IPS DF 19.7 (cell line): ENCODE data around the gene MACO1.

Experiments
- DNase-seq: peaks from one replicate; pipeline ENCODE4 v3.0.0-alpha.2; 2013; ENCODE audit warnings: low read depth, low spot score

MACO1 gene

DNA sequence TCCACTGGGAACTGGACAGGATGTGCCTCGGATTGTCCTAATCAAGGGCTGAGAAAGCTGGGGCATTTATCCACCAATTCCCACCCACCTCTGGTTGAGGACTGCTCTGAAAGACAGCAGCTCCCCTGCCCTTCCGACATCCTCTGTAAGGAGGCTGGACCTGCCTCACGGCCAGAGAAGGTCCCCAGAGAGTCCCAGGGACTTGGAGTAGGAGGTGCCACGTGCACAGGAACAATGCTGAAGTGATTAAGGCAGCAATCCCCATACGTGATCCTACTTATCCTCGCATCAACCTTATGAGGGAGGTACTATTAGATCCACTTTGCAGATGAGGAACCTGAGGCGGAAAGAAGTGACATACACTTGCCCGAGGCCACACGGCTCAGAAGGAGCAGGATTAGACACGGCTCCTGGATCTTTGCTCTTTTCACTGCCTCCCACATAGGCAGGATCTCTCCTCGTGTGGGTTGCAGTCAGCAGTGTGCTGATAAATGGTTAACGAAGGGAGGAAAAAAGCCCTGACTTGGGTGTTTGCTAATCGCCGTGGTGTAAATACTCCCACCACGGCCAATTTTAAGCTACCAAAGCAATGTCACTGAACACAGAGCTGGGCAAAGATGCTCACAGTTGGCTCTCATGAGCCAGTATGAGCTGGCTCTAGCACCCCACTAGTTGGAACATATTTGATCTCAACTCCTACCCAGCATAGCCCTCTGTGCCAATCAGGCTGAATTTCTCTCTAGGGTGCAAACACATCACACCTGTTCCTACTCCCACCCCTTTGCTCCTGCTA lies 94.1 kb downstream of the MACO1 start:
- no peak for DNase-seq

DNA sequence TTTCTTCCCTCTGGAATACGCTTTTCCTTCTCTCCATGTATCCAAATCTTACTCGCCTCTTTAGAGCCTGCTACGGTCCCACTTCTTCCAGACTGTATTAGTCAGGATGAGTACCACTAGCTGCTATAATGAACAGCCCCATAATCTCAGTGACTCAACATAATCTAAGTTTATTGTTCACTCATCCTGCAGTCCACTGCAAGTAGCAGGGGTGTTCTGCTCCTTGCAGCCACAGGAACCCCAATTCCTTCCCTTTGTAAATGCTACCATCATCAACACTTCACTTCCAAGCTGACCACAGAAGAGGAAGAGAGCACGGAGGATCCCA lies 94.6 kb downstream of the MACO1 start:
- DNase-seq: no peak

DNA sequence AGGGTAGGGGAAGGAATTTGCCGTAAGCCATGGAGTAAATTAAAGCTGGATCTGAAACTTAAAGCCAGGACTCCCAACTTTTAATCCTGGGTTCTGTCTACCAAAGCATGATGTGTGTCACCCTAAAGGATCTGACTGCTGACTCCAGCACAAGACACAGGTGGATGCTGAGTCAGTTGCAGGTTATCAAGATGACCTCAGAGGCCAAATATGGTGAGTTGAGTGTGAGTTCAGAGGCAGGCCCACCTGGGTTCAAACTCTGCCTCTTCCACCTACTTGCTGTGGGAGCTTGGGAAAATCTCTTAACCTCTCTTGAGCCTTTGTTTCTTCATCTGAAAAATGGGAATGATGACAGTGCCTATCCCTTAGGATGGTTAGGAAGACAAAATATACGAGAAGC lies 96.1 kb downstream of the MACO1 start:
- DNase-seq: no peak

DNA sequence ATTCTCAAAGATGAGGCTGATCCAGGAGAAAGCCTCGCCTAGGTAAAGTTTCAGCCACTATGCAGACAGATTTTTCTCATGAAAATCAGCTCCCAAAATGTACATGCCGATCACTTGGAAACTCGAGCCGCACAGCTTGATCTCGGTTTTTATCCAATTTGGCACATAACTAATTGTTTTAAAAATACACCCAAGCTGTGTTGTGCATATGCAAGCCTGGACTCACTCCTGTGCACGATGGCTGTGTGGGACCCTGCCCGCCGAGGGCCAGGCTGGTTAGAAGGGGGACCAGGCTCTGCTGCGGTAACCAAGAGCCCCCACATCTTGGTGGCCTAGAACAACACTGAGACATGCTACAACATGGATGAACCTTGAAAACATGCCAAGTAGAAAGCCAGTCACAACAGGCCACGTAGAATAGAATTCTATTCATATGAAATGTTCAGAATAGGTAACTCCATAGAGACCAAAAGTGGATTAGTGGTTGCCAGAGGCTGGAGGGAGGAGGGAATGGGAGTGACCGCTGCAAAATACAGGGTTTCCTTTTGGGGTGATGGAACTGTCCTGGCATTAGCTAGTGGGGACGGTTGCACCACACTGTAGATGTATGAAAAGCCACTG lies 96.6 kb downstream of the MACO1 start:
- no peak for DNase-seq

DNA sequence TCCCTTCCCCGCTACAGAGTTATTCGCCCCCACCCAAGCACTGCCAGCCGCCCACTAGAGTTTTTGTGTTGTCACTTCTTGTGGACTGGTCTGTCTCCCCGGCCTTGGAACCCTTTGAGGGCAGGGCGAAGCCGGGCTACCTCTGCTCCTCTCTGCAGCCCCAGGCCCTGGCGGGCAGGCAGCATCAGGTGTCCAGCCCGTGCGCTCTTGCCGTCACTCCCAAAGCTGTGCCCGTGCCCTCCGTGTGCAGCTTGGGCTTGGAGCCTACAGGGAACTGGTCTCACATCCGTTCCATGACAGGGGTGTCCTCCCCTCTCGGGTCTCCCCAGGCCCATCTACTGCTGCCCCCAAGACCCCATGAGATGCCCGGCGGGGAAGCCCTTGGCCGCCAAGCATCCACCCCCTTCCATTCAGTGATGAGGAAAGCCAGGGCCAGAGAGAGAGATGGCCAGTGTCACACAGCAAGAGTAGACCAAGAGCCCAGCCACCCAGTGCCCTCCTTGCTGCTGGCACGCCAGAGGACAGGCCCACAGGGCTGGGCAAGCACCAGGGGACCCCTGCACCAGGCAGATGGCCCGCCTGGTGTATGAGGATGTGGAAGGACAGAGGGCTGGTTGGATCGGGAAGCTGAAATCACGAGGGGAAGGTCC lies 97.4 kb downstream of the MACO1 start:
- DNase-seq: no peak

DNA sequence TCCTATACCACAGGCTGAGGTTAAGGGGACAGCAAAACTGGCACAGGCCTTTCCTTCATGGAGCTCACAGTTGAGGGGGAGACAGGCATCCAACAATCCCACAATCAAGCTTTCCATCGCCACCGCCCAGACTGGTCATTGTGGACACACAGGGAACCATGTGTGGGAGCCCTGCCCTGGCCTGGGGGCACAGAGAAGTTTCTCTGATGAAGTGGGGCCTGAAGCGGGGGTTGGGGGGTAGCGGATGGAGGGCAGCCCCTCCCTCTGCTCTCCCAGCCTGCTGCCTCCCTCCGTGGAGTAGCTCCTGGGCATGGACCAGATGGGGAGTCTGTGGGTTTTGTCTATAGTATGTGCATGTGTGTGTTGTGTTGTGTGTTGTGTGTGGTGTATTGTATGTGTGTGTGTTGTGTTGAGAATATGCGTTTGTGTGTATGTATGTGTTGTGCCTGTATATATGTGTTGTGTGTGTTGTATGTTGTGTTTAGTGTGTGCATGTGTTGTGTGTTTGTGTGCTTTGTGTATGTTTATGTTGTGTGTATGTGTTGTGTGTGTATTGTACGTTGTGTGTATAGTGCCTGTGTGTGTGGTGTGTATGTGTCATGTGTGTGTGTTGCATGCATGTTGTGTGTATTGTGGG lies 98.3 kb downstream of the MACO1 start:
- DNase-seq: no peak

DNA sequence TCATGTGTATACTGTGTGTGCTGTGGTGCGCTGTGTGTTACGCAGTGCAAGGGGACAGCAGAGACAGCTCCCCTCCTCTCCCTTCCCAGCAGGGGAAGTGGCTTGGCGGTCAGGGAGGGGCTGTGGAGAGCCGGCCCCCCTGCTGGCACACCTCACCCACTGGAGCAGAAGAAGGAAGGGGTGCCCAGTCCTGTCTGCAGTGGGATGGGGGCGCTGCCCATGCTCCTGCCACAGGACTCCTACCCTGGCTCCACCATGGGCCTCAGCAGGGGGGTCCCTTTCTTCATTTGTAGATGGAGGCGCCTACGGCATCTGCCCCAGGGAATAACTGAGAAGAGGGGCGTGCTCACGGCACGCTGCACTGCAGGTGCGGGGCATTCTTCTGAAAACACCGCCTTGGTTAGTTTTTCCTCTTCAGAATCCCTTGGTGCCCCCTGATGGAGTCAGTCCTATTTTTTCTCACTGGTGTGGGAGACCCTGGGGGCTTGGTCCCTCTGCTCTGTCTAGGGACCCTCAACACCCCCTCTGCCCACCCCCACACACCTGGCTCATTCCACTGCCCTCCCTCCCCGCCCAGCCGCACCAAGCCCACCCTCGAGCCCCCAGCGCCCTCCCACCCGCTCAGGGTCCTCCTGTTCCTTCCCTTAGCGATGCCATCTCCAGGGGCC lies 99.0 kb downstream of the MACO1 start:
- DNase-seq: no peak

DNA sequence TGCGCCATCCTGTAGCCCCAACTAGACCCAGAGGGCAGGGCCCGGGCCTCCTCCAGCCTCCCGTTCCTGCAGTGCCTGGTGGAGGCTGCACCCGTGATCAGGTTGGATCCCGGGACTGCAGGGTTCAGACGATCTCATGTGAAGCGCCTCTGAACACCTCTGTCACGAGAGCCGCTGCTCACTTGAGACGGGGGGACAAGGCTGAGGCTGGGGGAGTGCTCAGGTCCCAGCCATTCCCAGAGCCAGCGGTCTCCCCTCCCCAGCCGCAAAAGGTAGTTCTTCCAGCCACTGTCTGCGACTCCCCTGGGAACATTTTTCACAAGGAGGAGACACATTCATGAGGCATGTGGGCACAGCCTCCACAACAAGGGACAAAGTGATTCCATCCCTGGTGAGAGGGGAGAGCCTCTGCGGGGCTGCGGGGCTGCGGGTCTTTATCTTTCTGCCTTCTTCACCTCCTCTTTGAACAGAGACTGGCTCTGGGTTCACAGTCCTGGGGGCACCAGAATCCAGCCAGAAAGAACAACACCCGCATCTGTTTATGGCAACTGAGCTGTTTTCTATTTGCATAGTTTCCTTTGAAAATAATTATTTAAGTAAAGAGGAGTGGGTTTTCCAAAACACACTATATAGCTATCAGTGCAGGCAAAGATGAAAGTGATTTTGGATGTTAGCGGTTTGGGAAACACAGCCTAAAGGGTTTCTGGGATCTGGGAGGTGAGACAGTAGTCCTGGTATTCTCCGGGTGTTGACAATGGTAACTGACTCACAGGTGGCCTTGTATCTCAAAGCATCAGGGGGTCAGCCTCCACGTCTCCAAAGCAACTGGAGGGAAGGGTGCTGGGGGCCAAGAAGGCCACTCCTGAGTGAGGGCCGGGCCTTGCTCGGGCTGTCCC lies 99.7 kb downstream of the MACO1 start:
- no peak for DNase-seq

DNA sequence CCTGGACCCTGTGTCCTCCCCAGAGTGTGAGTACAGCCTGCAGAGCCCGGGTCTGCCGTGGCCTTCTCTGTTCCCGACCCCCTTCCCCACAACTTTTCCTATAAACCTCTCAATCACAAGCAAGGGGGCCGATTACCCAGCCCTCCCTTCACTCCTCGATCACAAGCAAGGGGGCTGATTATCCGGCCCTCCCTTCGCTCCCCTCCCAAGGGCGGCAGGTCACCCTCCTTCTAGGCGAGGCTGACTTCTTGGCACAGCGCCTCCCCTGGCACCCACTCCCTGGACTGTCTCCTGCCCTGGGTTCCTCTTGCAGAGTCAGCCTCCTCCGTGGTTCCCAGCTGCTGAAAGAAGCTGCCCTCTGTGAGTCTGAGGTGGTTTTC lies 100.4 kb downstream of the MACO1 start:
- no peak for DNase-seq

DNA sequence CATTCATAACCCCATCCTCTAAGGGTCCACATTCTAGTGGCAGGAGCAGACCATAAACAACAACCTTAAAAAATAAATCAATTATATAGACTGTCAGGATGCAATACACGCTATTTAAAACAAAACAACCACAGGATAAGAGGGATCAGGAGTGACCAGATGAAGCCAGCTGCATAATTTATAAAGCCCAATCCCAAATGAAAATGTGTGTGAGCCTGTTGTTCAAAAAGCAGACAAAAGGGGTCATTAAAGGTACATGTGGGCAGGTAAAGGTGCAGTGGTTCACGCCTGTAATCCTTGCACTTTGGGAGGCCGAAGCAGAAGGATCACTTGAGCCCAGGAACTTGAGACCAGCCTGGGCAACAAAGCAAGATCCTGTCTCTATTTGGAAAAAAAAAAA lies 102.3 kb downstream of the MACO1 start:
- no peak for DNase-seq

DNA sequence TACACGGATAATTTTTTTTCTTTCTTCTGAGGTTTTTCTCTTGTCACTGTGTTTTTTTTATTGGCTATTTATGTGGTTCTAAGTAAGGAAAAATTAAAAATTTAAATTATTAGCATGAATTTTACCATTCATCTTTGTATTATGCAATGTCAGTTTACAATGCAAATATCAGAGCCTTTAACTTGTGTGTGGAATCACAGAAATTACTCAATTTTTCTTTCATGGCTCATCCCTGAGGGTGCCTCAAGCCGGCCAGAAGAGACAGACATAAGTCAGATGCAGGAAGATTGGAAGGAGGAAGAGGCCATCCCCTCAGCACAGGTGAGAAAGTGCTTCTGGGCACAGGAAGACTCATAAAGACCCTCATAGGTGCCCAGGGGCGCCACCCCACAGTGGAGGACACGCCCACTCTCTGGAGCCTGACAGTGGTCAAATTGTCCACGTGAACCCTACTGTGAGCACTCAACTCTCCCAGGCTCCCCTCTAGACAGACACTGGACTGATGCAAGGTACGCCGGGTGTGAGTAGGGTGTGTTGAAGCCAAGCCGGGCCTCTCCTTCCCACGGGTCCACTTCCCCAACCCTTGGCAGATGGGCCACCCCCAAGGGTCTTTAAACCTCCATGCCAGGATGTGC lies 103.2 kb downstream of the MACO1 start:
- DNase-seq: no peak

DNA sequence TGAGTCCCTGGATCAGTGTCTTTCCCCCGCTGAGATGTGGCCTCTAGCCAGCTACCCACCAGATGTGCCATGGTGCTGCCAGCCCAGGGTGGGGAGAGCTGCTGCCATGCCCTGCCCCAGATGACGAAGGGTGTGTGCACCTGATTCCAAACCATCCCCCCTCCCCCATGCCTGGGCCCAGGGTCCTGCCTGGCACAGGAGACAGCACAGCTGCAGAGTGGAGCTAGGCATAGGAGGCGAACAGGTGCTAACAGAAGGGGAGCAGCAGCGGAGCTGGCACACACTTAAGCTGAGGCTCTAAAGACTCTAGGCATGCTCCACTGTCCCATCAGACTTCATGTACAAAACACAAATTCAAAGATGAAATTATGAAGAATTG lies 103.7 kb downstream of the MACO1 start:
- DNase-seq: no peak

DNA sequence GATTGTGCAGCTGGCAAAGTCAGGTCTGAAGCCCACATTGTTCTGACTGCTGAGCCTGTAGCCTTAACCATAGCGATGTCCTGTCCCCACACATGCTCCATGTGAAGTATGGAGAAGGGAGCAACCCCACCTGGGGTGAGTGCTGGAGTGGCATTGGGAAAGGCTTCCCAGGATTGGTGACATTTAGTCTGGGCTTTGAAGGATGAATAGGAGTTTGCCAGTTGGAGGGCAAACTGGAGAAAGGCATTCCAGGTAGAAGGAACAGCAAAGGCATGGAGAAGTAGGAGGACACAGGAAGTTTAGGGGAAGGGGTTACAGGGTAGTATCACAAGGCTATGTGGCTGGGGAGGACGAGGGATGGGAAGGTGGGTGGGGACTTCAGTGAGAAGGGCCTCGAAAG lies 105.4 kb downstream of the MACO1 start:
- DNase-seq: no peak

DNA sequence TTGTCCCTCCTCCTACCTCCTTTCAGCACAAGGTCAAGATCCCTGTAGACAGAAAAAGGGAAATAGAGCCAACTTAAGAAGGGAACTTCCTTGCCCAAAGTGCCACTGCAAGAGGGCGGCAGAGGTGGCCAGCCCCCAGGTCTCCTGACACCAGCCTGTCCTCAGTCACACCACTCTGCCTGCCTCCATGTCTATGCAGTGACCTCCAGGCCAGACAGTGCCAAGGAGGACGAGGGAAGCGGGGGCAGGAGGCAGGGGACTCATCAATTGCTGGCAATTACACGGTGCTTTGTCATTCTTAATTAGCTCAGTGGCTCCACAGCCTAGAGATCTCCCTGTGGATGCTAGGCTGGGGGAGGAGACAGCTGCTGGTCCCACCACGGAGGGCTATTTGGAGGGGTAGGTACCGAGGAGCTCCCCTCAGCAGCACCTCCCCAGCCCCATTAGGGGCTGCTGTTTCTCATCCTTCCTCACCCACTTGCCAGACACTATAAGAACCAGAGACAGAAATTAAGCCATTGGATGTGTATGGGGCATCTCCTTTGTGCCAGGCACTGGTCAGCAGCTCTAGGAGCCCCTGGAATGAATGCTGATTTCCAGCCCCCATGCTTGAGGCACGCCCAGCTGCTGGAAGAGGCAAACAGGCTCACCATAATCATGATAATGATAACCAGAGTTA lies 106.6 kb downstream of the MACO1 start:
- DNase-seq: no peak

DNA sequence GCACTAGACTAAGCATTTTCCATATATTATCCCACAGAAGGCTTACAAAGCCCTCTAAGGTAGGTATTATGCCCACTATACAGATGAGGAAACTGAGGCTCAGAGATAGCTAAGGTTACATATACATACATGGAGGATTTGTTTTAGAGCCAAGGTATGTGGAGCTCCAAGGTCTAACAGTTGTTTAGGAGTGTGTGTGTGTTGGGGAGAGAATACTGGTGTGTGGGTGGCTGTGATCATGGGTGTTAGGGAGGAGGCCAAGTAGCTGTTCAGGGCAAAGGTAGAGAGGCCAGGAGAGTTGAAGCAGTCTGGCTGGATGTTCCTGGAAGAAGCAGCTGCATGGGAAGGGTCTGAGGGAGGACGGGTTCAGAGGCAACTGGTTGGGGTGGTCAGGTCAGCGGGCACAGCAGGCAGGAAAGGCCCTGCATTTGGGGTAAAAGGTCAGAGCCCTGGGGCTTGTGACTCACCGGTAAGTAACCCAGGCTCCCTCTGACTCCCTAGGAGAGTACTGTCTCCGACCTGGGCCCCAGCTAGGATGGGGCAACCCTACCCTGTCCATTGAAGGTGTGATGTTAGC lies 107.6 kb downstream of the MACO1 start:
- DNase-seq: no peak

DNA sequence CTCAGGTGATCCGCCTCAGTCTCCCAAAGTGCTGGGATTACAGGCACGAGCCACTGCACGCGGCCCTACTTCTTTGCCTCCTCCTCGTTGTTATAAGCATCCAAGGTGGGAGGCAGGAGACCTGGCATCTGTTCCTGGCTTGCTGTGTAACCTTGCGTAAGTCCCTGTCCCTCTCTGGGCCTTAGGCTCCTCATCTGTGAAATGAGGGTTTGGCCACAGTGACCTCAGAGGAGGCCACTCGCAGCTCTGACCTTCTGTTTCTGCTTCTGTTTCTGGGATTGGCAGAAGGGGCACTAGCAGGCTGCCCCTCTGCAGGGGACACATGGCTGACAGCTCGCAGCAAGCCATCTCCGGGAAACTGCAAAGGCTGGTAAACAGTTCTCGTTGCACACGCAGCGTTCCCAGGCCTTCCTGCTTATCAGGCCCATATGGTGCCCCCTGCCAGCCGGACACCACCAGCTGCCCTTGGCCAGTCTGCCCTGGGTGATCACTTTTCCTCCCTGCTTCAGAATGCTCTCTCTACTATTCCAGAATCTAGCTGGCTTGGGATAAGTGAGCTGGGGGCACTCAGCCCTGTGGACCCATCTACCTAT lies 110.1 kb downstream of the MACO1 start:
- no peak for DNase-seq

DNA sequence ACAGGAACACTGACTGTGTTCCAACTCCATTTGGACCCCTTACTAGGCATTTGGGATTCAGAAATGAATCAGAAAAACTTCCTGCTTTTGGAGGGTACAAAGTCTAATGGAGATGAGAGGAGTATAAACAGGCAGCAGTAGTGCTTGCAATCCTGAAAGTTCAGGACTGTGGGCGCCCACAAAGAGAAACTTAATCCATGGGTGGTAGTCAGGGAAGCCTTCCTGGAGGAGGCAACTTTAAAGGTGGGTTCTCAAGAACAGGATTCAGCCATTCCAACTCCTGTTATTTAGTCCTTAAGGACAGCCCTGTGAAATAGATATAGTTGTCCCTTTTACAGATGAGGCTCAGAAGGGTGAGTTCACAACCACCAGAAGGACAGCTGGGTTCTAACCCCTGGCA lies 110.7 kb downstream of the MACO1 start:
- DNase-seq: no peak

DNA sequence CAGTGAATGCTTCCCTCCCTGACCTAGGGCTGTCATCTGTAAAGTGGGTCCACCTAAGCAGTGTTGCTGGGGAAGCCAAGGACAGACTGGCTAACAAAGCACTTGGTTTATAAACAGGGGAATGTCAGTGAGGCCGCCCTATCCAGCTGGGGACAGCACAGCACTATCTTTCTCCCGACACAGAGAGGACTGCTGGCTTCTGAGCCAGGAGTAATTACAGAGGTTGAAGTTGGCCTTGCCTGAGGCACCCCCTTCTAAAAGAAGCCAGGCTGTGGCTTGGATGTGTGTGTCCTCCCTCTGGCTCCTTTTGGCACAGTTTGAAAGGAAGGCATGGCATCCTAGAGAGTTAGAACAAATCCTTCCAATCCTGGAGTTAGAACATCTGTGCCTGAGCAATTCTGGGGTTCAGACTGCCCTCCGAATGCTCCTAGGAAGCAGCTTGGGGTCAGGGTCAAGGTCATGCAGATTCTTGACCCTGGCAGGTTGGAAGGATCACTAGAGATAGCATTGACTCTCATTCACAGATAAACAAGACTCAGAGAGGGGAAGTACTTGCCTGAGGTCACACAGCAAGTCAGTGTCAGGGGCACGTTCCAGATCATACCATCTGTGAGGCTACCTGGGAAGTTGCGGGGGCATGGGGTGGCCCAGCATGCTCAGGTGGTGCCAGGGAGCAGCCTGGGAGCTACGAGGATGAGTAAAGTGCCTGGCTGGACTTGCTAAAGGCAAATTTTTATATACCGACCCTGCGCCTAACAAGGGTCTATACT lies 111.4 kb downstream of the MACO1 start:
- DNase-seq: no peak

DNA sequence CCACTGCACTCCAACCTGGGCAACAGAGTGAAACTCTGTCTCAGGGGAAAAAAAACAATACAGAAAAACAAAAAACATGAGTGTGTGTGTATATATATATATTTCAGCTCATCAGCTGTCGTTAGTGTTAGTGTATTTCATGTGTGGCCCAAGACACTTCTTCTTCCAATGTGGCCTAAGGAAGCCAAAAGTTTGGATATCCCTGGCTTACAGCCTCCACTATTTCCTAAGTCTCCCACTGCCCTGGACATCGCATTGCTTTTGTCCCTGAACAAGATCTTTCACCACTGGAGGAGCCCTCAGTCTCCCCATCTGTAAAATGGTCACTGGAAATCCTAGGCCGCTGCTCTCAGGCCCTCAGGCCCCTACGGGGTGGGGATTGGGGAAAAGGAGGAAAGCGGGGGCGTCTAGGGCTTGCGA lies 112.3 kb downstream of the MACO1 start:
- DNase-seq: no peak
